ENCODE data around the gene PTPRK. TPM values are rescaled to one million over a fixed set of nuclear protein-coding genes. Genes with fewer than 3 reads are reported as not detected.

PTPRK gene
- total and polyA plus RNA-seq, 2 donors (not counting 1 experiment from before 2014, with no cell fraction given): 16.2 to 18.7 TPM

GRCh38 chr6:128107682-128108081, 412.7 kb downstream of the PTPRK start:
- ATAC-seq (ENCODE audit: low read depth) (no peak), DNase-seq (no peak)
- Histone ChIP-seq H3K9me3 (ENCODE audit: control extremely low read depth in 1 of 3, control insufficient read depth in 2 of 3, insufficient read depth in 1 of 3, low read length in 2 of 3) (no peaks in the 10 kb centered on the region), H2AFZ (ENCODE audit: insufficient read depth, low read depth, low read length, poor library complexity, severe bottlenecking) (no peak overlapping the region), H3K9ac (ENCODE audit: low read length) (no peak overlapping the region), H4K20me1 (ENCODE audit: control insufficient read depth, insufficient read depth, low read length, poor library complexity, severe bottlenecking) (peaks cover 6% of the 10 kb centered on the region), H3K4me3 (ENCODE audit: control extremely low read depth in 1 of 5, extremely low read depth in 1 of 5, insufficient read depth in 1 of 5, low read depth in 2 of 5, low read length in 4 of 5) (no peak overlapping the region), H3K36me3 (replicated peaks in 1 of 2; ENCODE audit: control extremely low read depth in 1 of 2, control insufficient read depth in 1 of 2, extremely low read depth in 1 of 2, insufficient read depth in 2 of 2, low read length in 1 of 2) (no peaks in the 10 kb centered on the region), H3K27ac (ENCODE audit: low read length in 2 of 2) (no peak overlapping the region), H3K4me2 (replicated peaks; ENCODE audit: low read depth, low read length, poor library complexity, severe bottlenecking) (no peak overlapping the region), H3K4me1 (ENCODE audit: control insufficient read depth in 2 of 2, insufficient read depth in 2 of 2, low read length in 2 of 2) (peaks cover 0 to under 1% of the 10 kb centered on the region in 2 donors), H3K27me3 (replicated peaks in 1 of 4; ENCODE audit: control extremely low read depth in 1 of 4, control insufficient read depth in 3 of 4, insufficient read depth in 4 of 4, low read length in 3 of 4) (no peaks in the 10 kb centered on the region), H3K79me2 (ENCODE audit: control insufficient read depth, insufficient read depth, low read length) (no peaks in the 10 kb centered on the region)
- no peak overlapping the region for H3K4me3 Mint-ChIP-seq
- H3K9me3 Mint-ChIP-seq (ENCODE audit: insufficient read depth): no peaks in the 10 kb centered on the region
- 67% methylated on average over 1 of the region's 1 CpG for WGBS (ENCODE audit: insufficient coverage)
- H3K27ac Mint-ChIP-seq: no peak overlapping the region
- CTCF ChIA-PET: no interaction called here
- TF ChIP-seq EZH2 (IDR thresholded peaks at IDR 0.05; ENCODE audit: borderline replicate concordance, insufficient read depth, low read depth, low read length, poor library complexity, severe bottlenecking) (no peak), CTCF (IDR thresholded peaks at IDR 0.05) (no peak)
- H3K27me3 Mint-ChIP-seq: no peaks in the 10 kb centered on the region
- intact Hi-C loops (cut with micrococcal nuclease): no loop called here
- H3K4me1 Mint-ChIP-seq: peaks cover 9% of the 10 kb centered on the region
- POLR2A ChIA-PET: no interaction called here

- no peak overlapping the region for H3K4me3 ChIP-seq (ENCODE audit: control extremely low read depth in 1 of 5, extremely low read depth in 1 of 5, insufficient read depth in 1 of 5, low read depth in 2 of 5, low read length in 4 of 5)
- ChIA-PET POLR2A (no interaction called here), CTCF (no interaction called here)
- H3K36me3 ChIP-seq (replicated peaks in 1 of 2; ENCODE audit: control extremely low read depth in 1 of 2, control insufficient read depth in 1 of 2, extremely low read depth in 1 of 2, insufficient read depth in 2 of 2, low read length in 1 of 2): peaks cover 0 to 4% of the 10 kb centered on the region in 2 experiments
- TF ChIP-seq EZH2 (IDR thresholded peaks at IDR 0.05; ENCODE audit: borderline replicate concordance, insufficient read depth, low read depth, low read length, poor library complexity, severe bottlenecking) (no peak), CTCF (IDR thresholded peaks at IDR 0.05) (no peak)
- no peaks in the 10 kb centered on the region for H3K9me3 ChIP-seq (ENCODE audit: control extremely low read depth in 1 of 3, control insufficient read depth in 2 of 3, insufficient read depth in 1 of 3, low read length in 2 of 3)
- H3K27me3 Mint-ChIP-seq: no peaks in the 10 kb centered on the region
- H3K79me2 ChIP-seq (ENCODE audit: control insufficient read depth, insufficient read depth, low read length): no peaks in the 10 kb centered on the region
- H3K27ac Mint-ChIP-seq: no peak overlapping the region
- intact Hi-C loops (cut with micrococcal nuclease): no loop called here
- no peak overlapping the region for H3K4me3 Mint-ChIP-seq
- no peak for ATAC-seq (ENCODE audit: low read depth)
- H3K4me1 Mint-ChIP-seq: peaks cover 7% of the 10 kb centered on the region
- H2AFZ ChIP-seq (ENCODE audit: insufficient read depth, low read depth, low read length, poor library complexity, severe bottlenecking): no peak overlapping the region
- H3K4me1 ChIP-seq (ENCODE audit: control insufficient read depth in 2 of 2, insufficient read depth in 2 of 2, low read length in 2 of 2): no peaks in the 10 kb centered on the region
- H4K20me1 ChIP-seq (ENCODE audit: control insufficient read depth, insufficient read depth, low read length, poor library complexity, severe bottlenecking): peaks cover 10% of the 10 kb centered on the region
- no peak overlapping the region for H3K27ac ChIP-seq (ENCODE audit: low read length in 2 of 2)
- H3K27me3 ChIP-seq (replicated peaks in 1 of 4; ENCODE audit: control extremely low read depth in 1 of 4, control insufficient read depth in 3 of 4, insufficient read depth in 4 of 4, low read length in 3 of 4): no peaks in the 10 kb centered on the region
- H3K4me2 ChIP-seq (replicated peaks; ENCODE audit: low read depth, low read length, poor library complexity, severe bottlenecking): no peak overlapping the region
- H3K9ac ChIP-seq (ENCODE audit: low read length): no peak overlapping the region
- no peaks in the 10 kb centered on the region for H3K9me3 Mint-ChIP-seq (ENCODE audit: insufficient read depth)
- WGBS (ENCODE audit: insufficient coverage): no CpG with 5 or more reads among the region's 1 CpG
- no peak for DNase-seq
These were observed 420.7 kb downstream of the PTPRK start for GRCh38 chr6:128099571-128100197.
